ENCODE measurements around the gene RAB6B. TPM values are rescaled to one million over a fixed set of nuclear protein-coding genes. Genes with fewer than 3 reads are reported as not detected.

RAB6B gene
- total RNA-seq, 1 donor from 2014 or later: 21.2 TPM

GRCh38 chr3:133896002-133896761 lies 500 bp upstream of the RAB6B start:
- Mint-ChIP-seq H3K27ac (peak overlapping the region; percentile 72), H3K4me1 (ENCODE audit: unreplicated experiment) (no peaks in the 10 kb centered on the region), H3K4me3 (peak overlapping the region; percentile 92), H3K36me3 (no peaks in the 10 kb centered on the region), H3K9me3 (no peaks in the 10 kb centered on the region), H3K27me3 (peaks cover 48% of the 10 kb centered on the region)
- DNase-seq (ENCODE audit: extremely low spot score, unreplicated experiment): no peak
- TF ChIP-seq CTCF (conservative IDR thresholded peaks at IDR 0.05): no peak

GRCh38 chr3:133894353-133895207 lies 1.1 kb downstream of the RAB6B start:
- DNase-seq (ENCODE audit: extremely low spot score, unreplicated experiment): no peak
- no peak for TF ChIP-seq CTCF (conservative IDR thresholded peaks at IDR 0.05)

DNA sequence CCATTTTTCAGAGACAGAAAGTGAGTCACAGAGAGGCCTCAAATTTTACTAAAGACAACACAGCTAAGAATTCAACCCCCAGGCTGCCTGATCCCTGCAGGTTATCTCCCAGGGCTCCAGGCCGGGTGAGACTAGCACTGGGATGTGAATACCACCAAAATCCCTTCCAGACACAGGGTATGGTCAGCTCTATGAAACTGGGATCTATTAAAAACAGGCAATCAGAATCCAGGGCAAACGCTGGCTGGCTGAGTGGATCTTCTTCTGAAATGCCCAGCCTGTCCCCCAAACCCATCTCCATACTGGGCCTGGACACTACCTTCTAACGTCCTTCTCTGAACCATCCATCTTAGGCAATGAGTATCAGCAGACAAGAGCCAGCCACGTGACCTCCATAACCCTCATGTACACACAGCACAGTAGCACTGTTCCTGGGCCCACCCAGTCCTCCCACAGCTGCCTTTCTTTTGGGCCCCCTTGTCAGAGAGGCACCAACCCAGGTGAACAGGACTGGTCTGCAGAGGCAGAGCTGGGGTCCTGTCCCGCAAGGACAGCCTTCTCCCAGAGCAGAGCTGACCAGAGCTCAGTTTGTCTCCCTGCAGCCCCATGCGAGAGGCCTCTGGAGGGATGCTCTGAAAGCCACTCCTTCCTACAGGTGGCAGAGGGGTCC lies 1.9 kb downstream of the RAB6B start:
- no peak for TF ChIP-seq CTCF (conservative IDR thresholded peaks at IDR 0.05)
- DNase-seq (ENCODE audit: extremely low spot score, unreplicated experiment): no peak
- Mint-ChIP-seq H3K27ac (no peak overlapping the region), H3K36me3 (no peaks in the 10 kb centered on the region), H3K4me3 (peak overlapping the region; percentile 79), H3K9me3 (no peaks in the 10 kb centered on the region), H3K4me1 (ENCODE audit: unreplicated experiment) (no peaks in the 10 kb centered on the region), H3K27me3 (peaks cover 36% of the 10 kb centered on the region)

More at GRCh38 chr3:133894353-133895207, 1.1 kb downstream of the RAB6B start:
- Mint-ChIP-seq H3K9me3 (no peaks in the 10 kb centered on the region), H3K4me1 (ENCODE audit: unreplicated experiment) (no peaks in the 10 kb centered on the region), H3K27ac (no peak overlapping the region), H3K4me3 (peak overlapping the region; percentile 79), H3K27me3 (peaks cover 40% of the 10 kb centered on the region), H3K36me3 (no peaks in the 10 kb centered on the region)

GRCh38 chr3:133892541-133893231 lies 3.0 kb downstream of the RAB6B start:
- DNase-seq (ENCODE audit: extremely low spot score, unreplicated experiment): no peak
- Mint-ChIP-seq H3K27me3 (peaks cover 30% of the 10 kb centered on the region), H3K27ac (no peak overlapping the region), H3K4me3 (peak overlapping the region; percentile 79), H3K4me1 (ENCODE audit: unreplicated experiment) (no peaks in the 10 kb centered on the region), H3K36me3 (no peaks in the 10 kb centered on the region), H3K9me3 (no peaks in the 10 kb centered on the region)
- TF ChIP-seq CTCF (conservative IDR thresholded peaks at IDR 0.05): no peak
